Liver (tissue), 9 donors: Measurements from ENCODE around the gene RHEX. TPM values are rescaled to one million over a fixed set of nuclear protein-coding genes. Genes with fewer than 3 reads are reported as not detected.

Source experiments
- DNase-seq: peaks from one replicate; pipeline ENCODE4 v3.0.0-alpha.2; 2017; ENCODE audit warnings: low spot score
- H3K27ac ChIP-seq, 2 donors: one replicate each; pipeline ENCODE4 v1.7.0; 2013; ENCODE audit warnings: inconsistent platforms in 2 of 2, low read length in 2 of 2, control low read depth in 1 of 2, low read depth in 1 of 2, mild to moderate bottlenecking in 1 of 2
- H3K27me3 ChIP-seq, 4 donors: one replicate each; pipeline versions ENCODE4 v1.6.1 to v1.7.0; 2013; ENCODE audit warnings: low read length in 3 of 4, inconsistent platforms in 1 of 4, mild to moderate bottlenecking in 1 of 4, moderate library complexity in 1 of 4; ENCODE audit not compliant: control insufficient read depth in 4 of 4, insufficient read depth in 4 of 4
- H3K36me3 ChIP-seq, 4 donors: one replicate each; pipeline versions ENCODE4 v1.6.1 to v1.7.0; 2013; ENCODE audit warnings: low read length in 3 of 4, mild to moderate bottlenecking in 3 of 4, low read depth in 1 of 4, moderate library complexity in 1 of 4; ENCODE audit not compliant: control insufficient read depth in 4 of 4, insufficient read depth in 3 of 4
- H3K4me1 ChIP-seq, 4 donors: one replicate each; pipeline versions ENCODE4 v1.6.1 to v1.7.0; 2013; ENCODE audit warnings: low read length in 3 of 4, mild to moderate bottlenecking in 3 of 4, moderate library complexity in 1 of 4; ENCODE audit not compliant: control insufficient read depth in 4 of 4, insufficient read depth in 4 of 4
- H3K4me3 ChIP-seq, 3 donors: one replicate each; pipeline versions ENCODE4 v1.6.1 to v1.7.0; 2013; ENCODE audit warnings: low read length in 3 of 3, control low read depth in 1 of 3, low read depth in 1 of 3, mild to moderate bottlenecking in 1 of 3
- H3K9ac ChIP-seq, 2 donors: one replicate each; pipeline ENCODE4 v1.7.0; 2013; ENCODE audit warnings: low read length in 2 of 2, mild to moderate bottlenecking in 2 of 2, moderate library complexity in 2 of 2, control low read depth in 1 of 2, low read depth in 1 of 2
- H3K9me3 ChIP-seq, 4 donors: one replicate each; pipeline versions ENCODE4 v1.6.1 to v1.7.0; 2013; ENCODE audit warnings: low read length in 3 of 4; ENCODE audit not compliant: control insufficient read depth in 4 of 4
- EGR1 ChIP-seq, 2 donors: IDR thresholded peaks; 2 replicates each; pipeline ENCODE4 v1.6.1; 2016 to 2018; ENCODE audit warnings: antibody characterized with exemption in 2 of 2, low read depth in 2 of 2
- FOXA2 ChIP-seq: IDR thresholded peaks from 2 replicates; pipeline ENCODE4 v1.6.1; 2016; ENCODE audit warnings: antibody characterized with exemption
- GABPA ChIP-seq, 2 donors: IDR thresholded peaks in 1 of 2; conservative IDR thresholded peaks in 1 of 2; 2 replicates each; pipeline ENCODE4 v1.6.1; 2016; ENCODE audit warnings: antibody characterized with exemption in 2 of 2, mild to moderate bottlenecking in 1 of 2, moderate library complexity in 1 of 2
- HNF4G ChIP-seq: IDR thresholded peaks from 2 replicates; pipeline ENCODE4 v1.6.1; 2016; ENCODE audit warnings: antibody characterized with exemption
- JUND ChIP-seq, 2 donors: IDR thresholded peaks; 2 replicates each; pipeline ENCODE4 v1.6.1; 2016; ENCODE audit warnings: antibody characterized with exemption in 2 of 2
- NR2F2 ChIP-seq: IDR thresholded peaks from 2 replicates; pipeline ENCODE4 v1.6.1; 2016; ENCODE audit warnings: antibody characterized with exemption
- RXRA ChIP-seq, 2 donors: IDR thresholded peaks; 2 replicates each; pipeline ENCODE4 v1.6.1; 2017 to 2018; ENCODE audit warnings: antibody characterized with exemption in 2 of 2, mild to moderate bottlenecking in 1 of 2
- SP1 ChIP-seq: IDR thresholded peaks from 2 replicates; pipeline ENCODE4 v1.6.1; 2018; ENCODE audit warnings: antibody characterized with exemption, mild to moderate bottlenecking
- TAF1 ChIP-seq: conservative IDR thresholded peaks from 2 replicates; pipeline ENCODE4 v1.6.1; 2016; ENCODE audit warnings: antibody characterized with exemption, mild to moderate bottlenecking
- YY1 ChIP-seq: IDR thresholded peaks from 2 replicates; pipeline ENCODE4 v1.6.1; 2016; ENCODE audit warnings: antibody characterized with exemption, mild to moderate bottlenecking
- WGBS: extraction: QIAGEN DNeasy Blood & Tissue Kit; methylation state at CpG from one replicate; pipeline ENCODE4 v1.1.7; 2013; 5-methylcytosine and 5-hydroxymethylcytosine counted together
- polyA plus RNA-seq, 2 donors: library from polyadenylated mRNA; stranded (reverse) in 1 of 2; unstranded in 1 of 2; fragments of 200-250 nt in 1 of 2; fragments of >200 nt in 1 of 2; fragmentation: Nextera tagmentation in 1 of 2; extraction: Ambion mirVana in 1 of 2; gene quantifications; one replicate each; pipeline versions ENCODE4 v1.2.1 to v1.2.3, GENCODE V29; 2013 to 2015
- total RNA-seq, 2 donors: library from RNA; depleted of rRNA; stranded (reverse); fragments of >200 nt; gene quantifications; one replicate each; pipeline ENCODE4 v1.2.3, GENCODE V29; 2014
- TF ChIP-seq, protein P1 (sequence below): fragments of 150-350 bp; IDR thresholded peaks from 2 replicates; pipeline ENCODE4 v1.5.1; 2017; ENCODE audit warnings: improper control_type of control experiment, low read depth, low read length; ENCODE audit not compliant: missing input control
- TF ChIP-seq, protein P2 (sequence below): IDR thresholded peaks from 2 replicates; pipeline ENCODE4 v1.6.1; 2016; ENCODE audit warnings: antibody characterized with exemption
- TF ChIP-seq, protein P3 (sequence below): IDR thresholded peaks from 2 replicates; pipeline ENCODE4 v1.6.1; 2016; ENCODE audit warnings: antibody characterized with exemption
- TF ChIP-seq, protein P4 (sequence below): IDR thresholded peaks from 2 replicates; pipeline ENCODE4 v1.6.1; 2016; ENCODE audit warnings: antibody characterized with exemption
- TF ChIP-seq, protein P5 (sequence below): IDR thresholded peaks from 2 replicates; pipeline ENCODE4 v1.6.1; 2016; ENCODE audit warnings: antibody characterized with exemption, mild to moderate bottlenecking
- donor health status: healthy.
- donor health status: healthy.
- donor health status: healthy.
- donor health status: healthy.
- donor health status: healthy.

Gene RHEX
- total and polyA plus RNA-seq, 4 donors: 0.15 to 2.8 (median 0.47) TPM

DNA sequence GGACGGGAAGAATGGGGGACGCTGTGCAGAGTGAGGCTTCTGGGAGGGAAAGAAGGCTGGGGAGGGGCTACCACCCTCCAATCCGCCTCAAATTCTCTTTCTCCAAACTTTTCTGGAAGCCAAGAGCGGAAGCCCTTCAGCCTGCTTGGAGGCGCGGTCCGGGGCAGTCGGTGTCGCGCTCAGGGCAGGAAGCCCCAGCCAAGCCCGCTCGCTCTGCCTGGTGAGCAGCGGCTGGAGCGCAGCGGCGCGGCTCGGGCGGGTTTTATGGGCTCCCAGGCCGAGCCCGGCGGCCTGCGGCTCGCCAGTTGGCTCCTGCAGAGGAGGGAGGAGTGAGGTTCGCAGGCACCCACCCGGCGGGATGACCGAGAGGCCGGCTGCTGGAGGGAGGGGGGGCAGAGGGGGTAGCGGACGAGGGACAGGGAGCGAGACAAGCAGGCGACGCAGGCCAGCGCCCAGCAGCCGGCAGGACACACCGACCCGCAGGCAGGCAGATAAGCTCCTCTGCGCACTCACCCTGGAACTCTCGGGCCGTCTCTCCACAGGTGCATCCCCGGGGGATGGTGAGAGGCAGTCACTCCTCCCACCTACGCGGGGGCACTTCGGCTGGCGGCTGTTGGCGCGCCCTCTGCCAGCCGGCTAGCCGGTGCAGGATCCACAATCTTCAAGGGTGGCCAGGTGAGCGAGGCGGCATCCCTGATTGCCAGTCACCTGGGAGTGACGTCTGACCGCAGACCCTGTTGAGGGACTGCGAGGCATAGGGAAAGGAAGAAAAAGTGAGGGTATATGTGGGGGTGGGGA lies 64.4 kb downstream of the RHEX start, which contains the start of gene AVPR1B:
TSS of gene AVPR1B (minus strand) at position 238 of the 798 bp plus-strand sequence. CDS start 498 bp downstream, outside the sequence.
- peak; percentile 40 for DNase-seq
- Histone ChIP-seq H3K27me3 (no peaks in the 10 kb centered on the region), H3K4me3 (peak within 1 kb of the TSS; percentile 18 to 41 (median 26)), H3K9me3 (no peaks in the 10 kb centered on the region), H3K27ac (no peak within 1 kb of the TSS), H3K9ac (no peak within 1 kb of the TSS), H3K36me3 (no peaks in the 10 kb centered on the region), H3K4me1 (peaks cover 2 to 29% (median 17%) of the 10 kb centered on the region in 4 donors)
- no peak for TF ChIP-seq TAF1
- TF ChIP-seq, protein P1, sequence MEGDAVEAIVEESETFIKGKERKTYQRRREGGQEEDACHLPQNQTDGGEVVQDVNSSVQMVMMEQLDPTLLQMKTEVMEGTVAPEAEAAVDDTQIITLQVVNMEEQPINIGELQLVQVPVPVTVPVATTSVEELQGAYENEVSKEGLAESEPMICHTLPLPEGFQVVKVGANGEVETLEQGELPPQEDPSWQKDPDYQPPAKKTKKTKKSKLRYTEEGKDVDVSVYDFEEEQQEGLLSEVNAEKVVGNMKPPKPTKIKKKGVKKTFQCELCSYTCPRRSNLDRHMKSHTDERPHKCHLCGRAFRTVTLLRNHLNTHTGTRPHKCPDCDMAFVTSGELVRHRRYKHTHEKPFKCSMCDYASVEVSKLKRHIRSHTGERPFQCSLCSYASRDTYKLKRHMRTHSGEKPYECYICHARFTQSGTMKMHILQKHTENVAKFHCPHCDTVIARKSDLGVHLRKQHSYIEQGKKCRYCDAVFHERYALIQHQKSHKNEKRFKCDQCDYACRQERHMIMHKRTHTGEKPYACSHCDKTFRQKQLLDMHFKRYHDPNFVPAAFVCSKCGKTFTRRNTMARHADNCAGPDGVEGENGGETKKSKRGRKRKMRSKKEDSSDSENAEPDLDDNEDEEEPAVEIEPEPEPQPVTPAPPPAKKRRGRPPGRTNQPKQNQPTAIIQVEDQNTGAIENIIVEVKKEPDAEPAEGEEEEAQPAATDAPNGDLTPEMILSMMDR: no peak
- TF ChIP-seq EGR1 (IDR thresholded peaks at IDR 0.05; ENCODE audit: low read depth in 2 of 2): no peak
- no peak for TF ChIP-seq HNF4G
- TF ChIP-seq, protein P2, sequence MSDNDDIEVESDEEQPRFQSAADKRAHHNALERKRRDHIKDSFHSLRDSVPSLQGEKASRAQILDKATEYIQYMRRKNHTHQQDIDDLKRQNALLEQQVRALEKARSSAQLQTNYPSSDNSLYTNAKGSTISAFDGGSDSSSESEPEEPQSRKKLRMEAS: no peak
- TF ChIP-seq JUND (IDR thresholded peaks at IDR 0.05): no peak
- no peak for TF ChIP-seq SP1
- no peak for TF ChIP-seq RXRA (IDR thresholded peaks at IDR 0.05)
- WGBS: 7% methylated on average over 55 of the region's 55 CpGs

DNA sequence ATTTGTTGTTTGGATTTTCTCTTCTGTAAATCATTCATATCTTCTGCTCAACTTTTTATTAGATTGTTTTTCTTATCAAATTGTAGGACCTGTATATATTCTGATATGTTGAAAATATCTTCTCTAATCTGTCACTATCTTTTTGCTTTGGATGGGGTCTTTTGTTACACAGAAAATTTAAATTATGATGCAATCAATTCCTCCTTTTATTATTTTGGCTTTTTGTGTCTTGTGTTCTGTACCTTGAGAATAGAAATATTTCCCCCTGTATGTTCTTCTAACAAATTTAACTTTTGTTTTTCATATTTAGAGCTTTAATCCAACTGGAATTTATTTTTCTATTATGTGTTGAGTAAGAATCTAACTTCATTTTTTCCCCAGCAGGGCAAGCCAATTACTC lies 67.4 kb downstream of the RHEX start:
- H3K4me3 ChIP-seq: no peak overlapping the region
- H3K9me3 ChIP-seq: no peaks in the 10 kb centered on the region
- no peak overlapping the region for H3K27ac ChIP-seq
- no peak for TF ChIP-seq YY1
- TF ChIP-seq RXRA (IDR thresholded peaks at IDR 0.05): no peak
- TF ChIP-seq JUND (IDR thresholded peaks at IDR 0.05): no peak
- TF ChIP-seq NR2F2: no peak
- TF ChIP-seq SP1: no peak
- TF ChIP-seq, protein P3, sequence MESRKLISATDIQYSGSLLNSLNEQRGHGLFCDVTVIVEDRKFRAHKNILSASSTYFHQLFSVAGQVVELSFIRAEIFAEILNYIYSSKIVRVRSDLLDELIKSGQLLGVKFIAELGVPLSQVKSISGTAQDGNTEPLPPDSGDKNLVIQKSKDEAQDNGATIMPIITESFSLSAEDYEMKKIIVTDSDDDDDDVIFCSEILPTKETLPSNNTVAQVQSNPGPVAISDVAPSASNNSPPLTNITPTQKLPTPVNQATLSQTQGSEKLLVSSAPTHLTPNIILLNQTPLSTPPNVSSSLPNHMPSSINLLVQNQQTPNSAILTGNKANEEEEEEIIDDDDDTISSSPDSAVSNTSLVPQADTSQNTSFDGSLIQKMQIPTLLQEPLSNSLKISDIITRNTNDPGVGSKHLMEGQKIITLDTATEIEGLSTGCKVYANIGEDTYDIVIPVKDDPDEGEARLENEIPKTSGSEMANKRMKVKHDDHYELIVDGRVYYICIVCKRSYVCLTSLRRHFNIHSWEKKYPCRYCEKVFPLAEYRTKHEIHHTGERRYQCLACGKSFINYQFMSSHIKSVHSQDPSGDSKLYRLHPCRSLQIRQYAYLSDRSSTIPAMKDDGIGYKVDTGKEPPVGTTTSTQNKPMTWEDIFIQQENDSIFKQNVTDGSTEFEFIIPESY: no peak
- TF ChIP-seq, protein P4, sequence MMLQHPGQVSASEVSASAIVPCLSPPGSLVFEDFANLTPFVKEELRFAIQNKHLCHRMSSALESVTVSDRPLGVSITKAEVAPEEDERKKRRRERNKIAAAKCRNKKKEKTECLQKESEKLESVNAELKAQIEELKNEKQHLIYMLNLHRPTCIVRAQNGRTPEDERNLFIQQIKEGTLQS: no peak
- TF ChIP-seq GABPA (IDR thresholded peaks at IDR 0.05 in 1 of 2, conservative IDR thresholded peaks at IDR 0.05 in 1 of 2): no peak
- TF ChIP-seq FOXA2: no peak
- TF ChIP-seq TAF1: no peak
- TF ChIP-seq, protein P5, sequence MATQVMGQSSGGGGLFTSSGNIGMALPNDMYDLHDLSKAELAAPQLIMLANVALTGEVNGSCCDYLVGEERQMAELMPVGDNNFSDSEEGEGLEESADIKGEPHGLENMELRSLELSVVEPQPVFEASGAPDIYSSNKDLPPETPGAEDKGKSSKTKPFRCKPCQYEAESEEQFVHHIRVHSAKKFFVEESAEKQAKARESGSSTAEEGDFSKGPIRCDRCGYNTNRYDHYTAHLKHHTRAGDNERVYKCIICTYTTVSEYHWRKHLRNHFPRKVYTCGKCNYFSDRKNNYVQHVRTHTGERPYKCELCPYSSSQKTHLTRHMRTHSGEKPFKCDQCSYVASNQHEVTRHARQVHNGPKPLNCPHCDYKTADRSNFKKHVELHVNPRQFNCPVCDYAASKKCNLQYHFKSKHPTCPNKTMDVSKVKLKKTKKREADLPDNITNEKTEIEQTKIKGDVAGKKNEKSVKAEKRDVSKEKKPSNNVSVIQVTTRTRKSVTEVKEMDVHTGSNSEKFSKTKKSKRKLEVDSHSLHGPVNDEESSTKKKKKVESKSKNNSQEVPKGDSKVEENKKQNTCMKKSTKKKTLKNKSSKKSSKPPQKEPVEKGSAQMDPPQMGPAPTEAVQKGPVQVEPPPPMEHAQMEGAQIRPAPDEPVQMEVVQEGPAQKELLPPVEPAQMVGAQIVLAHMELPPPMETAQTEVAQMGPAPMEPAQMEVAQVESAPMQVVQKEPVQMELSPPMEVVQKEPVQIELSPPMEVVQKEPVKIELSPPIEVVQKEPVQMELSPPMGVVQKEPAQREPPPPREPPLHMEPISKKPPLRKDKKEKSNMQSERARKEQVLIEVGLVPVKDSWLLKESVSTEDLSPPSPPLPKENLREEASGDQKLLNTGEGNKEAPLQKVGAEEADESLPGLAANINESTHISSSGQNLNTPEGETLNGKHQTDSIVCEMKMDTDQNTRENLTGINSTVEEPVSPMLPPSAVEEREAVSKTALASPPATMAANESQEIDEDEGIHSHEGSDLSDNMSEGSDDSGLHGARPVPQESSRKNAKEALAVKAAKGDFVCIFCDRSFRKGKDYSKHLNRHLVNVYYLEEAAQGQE: no peak
- no peak for DNase-seq
- peaks cover 2 to 14% (median 6%) of the 10 kb centered on the region in 4 donors for H3K4me1 ChIP-seq
- no peak overlapping the region for H3K9ac ChIP-seq
- no peaks in the 10 kb centered on the region for H3K36me3 ChIP-seq
- H3K27me3 ChIP-seq: no peaks in the 10 kb centered on the region
